ENCODE results near the gene SPARCL1. TPM values are rescaled to one million over a fixed set of nuclear protein-coding genes. Genes with fewer than 3 reads are reported as not detected.

SPARCL1 gene
- total and polyA plus RNA-seq, 2 of the 13 experiments (the other 11 are each of a cell fraction or from before 2014, with no cell fraction given), result 0.04 TPM; not detected in 1

DNA sequence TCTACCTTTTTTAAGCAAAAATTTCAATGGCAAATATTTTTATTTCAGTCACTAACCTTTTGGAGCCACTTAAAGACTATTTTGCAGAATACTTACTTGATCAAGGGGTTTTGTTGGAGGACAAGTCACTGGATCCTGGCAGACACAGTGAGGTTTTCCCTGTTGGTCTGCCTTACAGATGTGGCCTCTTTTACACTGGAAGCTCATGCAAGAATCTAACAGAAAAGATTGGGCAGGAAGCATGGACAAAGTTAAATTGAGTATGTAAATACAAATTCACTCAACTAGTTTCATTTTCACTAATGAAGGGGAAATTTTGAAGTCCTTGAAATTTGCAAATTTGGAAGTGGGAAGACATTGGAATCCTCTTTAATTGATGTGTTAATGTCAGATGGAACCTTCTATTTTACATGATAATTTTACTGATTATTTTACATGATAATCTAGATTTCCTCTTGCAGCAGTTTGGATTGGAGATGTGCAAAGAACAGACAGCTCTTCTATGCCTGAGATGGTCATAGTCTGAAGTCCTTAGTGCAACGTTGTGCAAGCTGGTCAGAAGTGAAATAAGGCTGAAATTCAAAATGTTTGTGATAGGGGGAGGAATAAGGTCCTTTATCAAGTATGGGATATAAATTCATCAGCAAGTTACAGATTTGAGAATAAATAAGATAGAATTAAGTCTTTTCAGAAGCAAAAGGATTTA, 38.4 kb downstream of the SPARCL1 start:
- no TSS peak for BruUV-seq (replicated peaks)
- peak; percentile 79 for ATAC-seq
- FAIRE-seq, result no peak
- Histone ChIP-seq H3K4me3 (replicated peaks in 1 of 3; ENCODE audit: insufficient read depth in 1 of 3, low read depth in 2 of 3, low read length in 3 of 3) (no peak overlapping the region), H4K20me1 (ENCODE audit: insufficient read depth, low read length) (no peaks in the 10 kb centered on the region), H3K4me2 (ENCODE audit: low read depth, low read length) (peak overlapping the region; percentile 19), H3K9me3 (ENCODE audit: low read length) (no peaks in the 10 kb centered on the region), H3K9ac (ENCODE audit: insufficient read depth, low read depth, low read length) (no peak overlapping the region), H3K79me2 (ENCODE audit: insufficient read depth, low read length) (no peaks in the 10 kb centered on the region), H3K36me3 (replicated peaks in 1 of 2; ENCODE audit: control insufficient read depth in 1 of 2, insufficient read depth in 2 of 2, low read length in 2 of 2) (no peaks in the 10 kb centered on the region), H3K27me3 (ENCODE audit: control insufficient read depth in 1 of 2, insufficient read depth in 2 of 2, low read length in 2 of 2) (no peaks in the 10 kb centered on the region), H2AFZ (ENCODE audit: low read length) (no peak overlapping the region), H3K4me1 (ENCODE audit: insufficient read depth, low read length) (peaks cover 27% of the 10 kb centered on the region), H3K27ac (ENCODE audit: extremely low read length, insufficient read depth, low read length) (peak overlapping the region; percentile 27)
- intact Hi-C loops (cut with micrococcal nuclease; ENCODE audit: unreplicated experiment), result no loop called here
- in situ Hi-C loops (cut with HindIII; ENCODE audit: extremely low pct_ligation_motif_present, low pct_unique_long_range_greater_than_20kb), result no loop called here
- POLR2A ChIA-PET, result no interaction called here
- DNase-seq (ENCODE audit: low spot score), result peak; percentile 14
- CTCF ChIA-PET (ENCODE audit: low intra/inter-chr PET ratio, low total read pairs), result no interaction called here
- 0% methylated on average over 1 of the region's 1 CpG for WGBS (ENCODE audit: low lambda C conversion rate)
- no peak for TF ChIP-seq ZBTB34 (CRISPR knock-in tag; IDR thresholded peaks at IDR 0.05)
- no peak for TF ChIP-seq ZMAT3 (CRISPR knock-in tag; conservative IDR thresholded peaks at IDR 0.05)
- peak; percentile 79 for TF ChIP-seq NCOR1 (IDR thresholded peaks at IDR 0.05; ENCODE audit: borderline replicate concordance, low read length)
- no peak for TF ChIP-seq ZNF773 (CRISPR knock-in tag; IDR thresholded peaks at IDR 0.05; ENCODE audit: borderline replicate concordance)
- TF ChIP-seq CCAR2 (optimal IDR thresholded peaks at IDR 0.05; ENCODE audit: low read depth, low read length), result no peak
- peak; percentile 68 for TF ChIP-seq HNF4G (IDR thresholded peaks at IDR 0.05; ENCODE audit: borderline replicate concordance, low read depth, low read length)
- TF ChIP-seq HNF4G (CRISPR knock-in tag; IDR thresholded peaks at IDR 0.05; ENCODE audit: borderline replicate concordance, low read depth), result no peak
- TF ChIP-seq ZNF280D (CRISPR knock-in tag; IDR thresholded peaks at IDR 0.05), result no peak
- TF ChIP-seq REXO4 (CRISPR knock-in tag; IDR thresholded peaks at IDR 0.05; ENCODE audit: borderline replicate concordance), result no peak
- TF ChIP-seq ZNF629 (CRISPR knock-in tag; conservative IDR thresholded peaks at IDR 0.05), result no peak
- TF ChIP-seq, protein P1, sequence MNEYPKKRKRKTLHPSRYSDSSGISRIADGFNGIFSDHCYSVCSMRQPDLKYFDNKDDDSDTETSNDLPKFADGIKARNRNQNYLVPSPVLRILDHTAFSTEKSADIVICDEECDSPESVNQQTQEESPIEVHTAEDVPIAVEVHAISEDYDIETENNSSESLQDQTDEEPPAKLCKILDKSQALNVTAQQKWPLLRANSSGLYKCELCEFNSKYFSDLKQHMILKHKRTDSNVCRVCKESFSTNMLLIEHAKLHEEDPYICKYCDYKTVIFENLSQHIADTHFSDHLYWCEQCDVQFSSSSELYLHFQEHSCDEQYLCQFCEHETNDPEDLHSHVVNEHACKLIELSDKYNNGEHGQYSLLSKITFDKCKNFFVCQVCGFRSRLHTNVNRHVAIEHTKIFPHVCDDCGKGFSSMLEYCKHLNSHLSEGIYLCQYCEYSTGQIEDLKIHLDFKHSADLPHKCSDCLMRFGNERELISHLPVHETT (CRISPR knock-in tag; conservative IDR thresholded peaks at IDR 0.05), result no peak
